GM19023 (cell line): ENCODE results near the gene SHFL.

Source experiments
- ATAC-seq: cut with Tn5 transposase; IDR thresholded peaks from one replicate; pipeline ENCODE4 v1.9.1; 2021; ENCODE audit warnings: mild to moderate bottlenecking, moderate library complexity; ENCODE audit not compliant: unreplicated experiment

Gene SHFL

DNA sequence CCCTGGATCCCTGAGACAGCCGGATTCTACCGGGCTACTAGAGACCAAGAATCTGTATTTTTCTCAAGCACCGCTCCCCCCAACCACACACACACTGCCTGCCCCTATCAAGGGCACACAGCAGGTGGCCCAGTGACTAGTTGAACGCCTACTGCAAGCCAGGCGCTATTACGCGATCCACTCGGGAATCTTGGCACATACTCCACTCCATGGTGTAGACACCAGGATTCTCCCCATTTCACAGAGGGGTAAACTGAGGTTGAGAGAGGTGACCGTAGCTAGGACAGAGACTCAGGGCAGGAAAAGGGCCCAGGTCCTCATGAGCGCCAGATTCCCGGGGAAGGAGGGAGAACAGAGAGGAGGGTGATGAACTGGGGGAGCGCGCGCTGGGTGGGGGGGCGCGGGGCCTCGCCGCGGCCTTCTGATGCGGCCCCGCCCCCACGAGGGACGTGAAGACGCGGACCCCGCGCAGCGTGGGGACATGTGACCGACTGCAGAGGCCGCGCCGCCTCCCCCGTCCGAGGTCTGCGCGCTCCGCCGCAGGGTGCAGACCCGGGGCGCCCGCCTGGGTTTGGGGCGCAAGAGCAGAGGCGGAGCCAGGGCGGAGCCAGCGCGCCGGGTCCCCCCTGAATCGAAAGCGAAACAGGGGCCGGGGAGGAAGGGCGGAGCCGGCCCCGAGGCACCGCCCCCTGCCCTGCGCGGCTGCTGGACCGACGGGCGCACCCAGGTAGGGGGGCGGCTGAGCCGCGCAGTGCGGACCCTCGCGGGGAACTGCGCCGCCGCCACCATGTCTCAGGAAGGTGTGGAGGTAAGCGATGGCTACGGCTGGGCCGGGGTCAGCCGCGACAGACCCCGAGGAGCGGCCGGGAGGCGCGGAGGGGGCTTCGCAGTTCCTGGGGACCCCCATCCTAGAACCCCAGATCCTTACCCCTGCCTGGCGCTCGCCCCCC, at the start of gene SHFL:
TSS of gene SHFL (plus strand) at position 677 of the 950 bp plus-strand sequence. CDS start at position 788, 111 bp downstream.
- ATAC-seq, result peak; percentile 77

DNA sequence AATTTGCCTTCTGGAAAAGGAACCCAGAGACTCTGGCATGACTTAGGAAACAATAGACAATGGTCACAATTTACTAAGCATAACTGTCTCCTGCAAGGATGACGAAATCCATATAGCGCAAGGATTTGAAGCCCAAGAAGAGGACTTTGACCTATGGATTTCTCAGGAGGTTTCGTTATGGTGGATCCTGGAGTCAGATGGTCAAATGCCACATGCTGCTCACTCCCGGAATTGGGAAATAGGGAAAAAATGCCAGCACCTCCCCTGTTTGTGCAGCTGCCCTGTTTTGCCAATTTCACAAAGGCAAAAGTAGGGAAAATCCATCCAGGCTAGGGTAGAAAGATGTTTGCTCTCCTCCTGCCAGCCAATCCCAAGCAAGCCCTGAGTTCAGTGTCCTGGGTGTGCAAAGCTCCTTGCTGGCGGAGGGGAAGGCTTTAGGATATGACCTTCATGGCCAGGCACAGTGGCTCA, 49.5 kb upstream of the SHFL start:
- no peak for ATAC-seq

DNA sequence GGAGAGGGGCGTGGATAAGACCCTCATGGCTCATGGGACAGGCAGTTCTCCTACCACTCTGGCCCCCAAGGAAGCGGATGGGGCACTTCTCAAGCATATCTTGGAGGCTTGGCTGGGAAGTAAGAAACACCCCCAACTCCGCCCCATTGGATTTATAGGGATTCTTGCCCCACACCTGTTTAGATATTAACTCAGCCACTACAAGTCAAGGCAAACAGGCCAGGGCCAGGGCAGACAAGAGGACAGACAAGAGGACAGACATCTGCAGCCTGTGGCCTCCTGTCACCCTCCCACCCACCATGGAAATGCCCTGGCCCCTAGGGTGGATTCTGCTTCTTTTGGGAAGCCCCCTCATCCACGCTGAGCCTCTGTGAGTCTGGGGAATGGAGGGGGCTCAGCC, 48.8 kb upstream of the SHFL start:
- no peak for ATAC-seq

DNA sequence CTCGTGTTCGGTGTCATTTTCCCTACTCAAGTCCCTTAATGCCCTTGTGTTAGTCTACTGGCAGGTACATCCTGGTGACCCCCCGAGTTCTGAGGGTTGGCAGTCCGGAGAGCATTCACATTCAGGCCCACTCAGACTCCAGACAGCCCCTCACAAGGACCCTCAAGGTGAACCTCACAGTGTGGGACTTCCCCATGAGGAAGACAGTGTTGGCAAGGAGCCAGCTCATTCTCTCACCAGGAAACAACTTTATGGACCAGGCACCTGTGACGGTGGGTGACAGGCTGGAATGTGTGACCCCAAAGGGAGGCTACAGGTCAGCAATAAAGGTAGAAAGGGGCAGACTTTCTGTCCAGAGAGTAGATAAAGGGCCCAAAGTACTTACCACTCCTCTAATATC, 48.3 kb upstream of the SHFL start:
- ATAC-seq, result no peak

DNA sequence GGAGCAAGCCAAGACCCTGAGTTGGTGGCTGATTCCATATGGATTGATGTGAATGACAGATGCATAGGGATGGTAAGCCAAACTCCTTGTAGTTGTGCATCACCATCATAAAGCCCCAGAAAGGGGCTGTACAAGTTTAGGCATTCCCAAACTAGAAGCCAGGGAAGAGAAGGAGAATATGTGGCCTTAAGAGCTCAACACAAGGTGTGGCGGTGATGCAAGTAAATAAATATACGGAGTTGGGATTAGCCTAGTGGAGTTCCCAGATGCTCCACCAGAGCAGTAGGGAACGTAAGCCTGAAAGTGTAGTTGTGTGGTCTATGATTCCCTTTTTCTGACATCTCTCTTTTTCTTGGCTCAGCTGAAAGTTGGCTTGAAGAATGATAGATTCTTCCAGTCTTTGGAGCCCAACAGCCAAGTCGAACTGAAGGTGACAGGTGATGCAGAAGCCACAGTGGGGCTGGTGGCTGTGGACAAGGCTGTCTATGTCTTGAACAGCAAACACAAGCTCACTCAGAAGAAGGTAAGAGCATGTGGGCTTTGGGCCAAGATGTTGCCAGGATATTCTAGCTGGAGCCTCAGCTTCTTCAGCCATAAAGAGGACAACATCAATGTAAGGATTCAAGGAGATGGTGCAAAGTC, 42.7 kb upstream of the SHFL start:
- ATAC-seq, result no peak

DNA sequence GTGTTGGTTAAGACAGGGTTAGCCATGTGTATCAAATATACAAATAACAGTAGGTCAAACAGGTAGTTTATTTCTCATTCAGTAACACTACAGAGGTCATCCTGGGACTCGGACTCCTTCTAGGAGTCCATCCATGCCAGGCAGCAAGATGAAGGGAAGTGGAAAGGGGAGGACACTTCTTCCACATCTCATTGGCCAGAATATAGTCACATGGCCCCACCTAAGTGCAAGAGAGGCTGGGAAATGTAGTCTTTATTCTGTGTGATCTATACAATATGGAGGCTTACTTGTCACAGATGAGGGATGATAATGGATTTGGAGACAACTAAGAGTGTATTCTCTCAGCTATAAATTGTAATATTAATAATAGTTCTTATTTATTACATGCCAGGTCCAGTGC, 41.7 kb upstream of the SHFL start:
- ATAC-seq, result no peak

DNA sequence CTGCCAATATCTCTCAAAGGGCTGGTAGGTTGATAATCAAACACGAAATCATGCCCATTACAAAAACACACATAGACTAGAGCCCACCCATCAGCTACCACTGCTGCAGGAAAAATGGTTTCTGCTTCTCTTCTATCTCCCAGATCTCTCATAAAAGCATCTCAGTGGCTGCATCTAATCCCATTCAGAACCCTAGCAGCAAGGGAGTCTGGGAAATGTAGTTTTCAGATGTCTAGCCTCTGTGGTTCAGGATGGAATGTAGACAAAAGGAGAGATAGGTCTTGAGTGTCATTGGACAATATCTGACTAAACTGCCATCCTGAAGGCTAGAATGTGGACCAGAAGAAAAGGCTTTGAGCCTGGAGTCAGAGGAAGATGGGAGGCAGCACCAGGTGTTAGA, 40.7 kb upstream of the SHFL start:
- ATAC-seq, result no peak

DNA sequence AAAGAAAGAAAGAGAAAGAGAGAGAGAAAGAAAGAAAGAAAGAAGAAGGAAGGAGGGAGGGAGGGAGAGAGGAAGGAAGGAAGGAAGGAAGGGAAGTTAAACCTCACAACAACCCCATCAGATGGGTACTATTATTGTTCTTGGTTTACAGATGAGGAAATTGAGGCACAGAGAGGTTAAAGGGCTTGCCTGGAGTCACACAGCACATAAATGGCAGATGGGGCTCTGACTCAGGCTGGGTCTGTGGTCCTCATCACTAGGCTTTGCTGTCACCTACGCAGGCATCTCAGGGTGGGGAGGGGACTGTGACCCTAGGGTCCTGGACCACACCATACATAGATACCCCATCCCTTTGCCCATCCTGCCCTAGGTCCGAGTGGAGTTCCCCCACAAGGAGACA, 36.5 kb upstream of the SHFL start:
- ATAC-seq, result no peak

DNA sequence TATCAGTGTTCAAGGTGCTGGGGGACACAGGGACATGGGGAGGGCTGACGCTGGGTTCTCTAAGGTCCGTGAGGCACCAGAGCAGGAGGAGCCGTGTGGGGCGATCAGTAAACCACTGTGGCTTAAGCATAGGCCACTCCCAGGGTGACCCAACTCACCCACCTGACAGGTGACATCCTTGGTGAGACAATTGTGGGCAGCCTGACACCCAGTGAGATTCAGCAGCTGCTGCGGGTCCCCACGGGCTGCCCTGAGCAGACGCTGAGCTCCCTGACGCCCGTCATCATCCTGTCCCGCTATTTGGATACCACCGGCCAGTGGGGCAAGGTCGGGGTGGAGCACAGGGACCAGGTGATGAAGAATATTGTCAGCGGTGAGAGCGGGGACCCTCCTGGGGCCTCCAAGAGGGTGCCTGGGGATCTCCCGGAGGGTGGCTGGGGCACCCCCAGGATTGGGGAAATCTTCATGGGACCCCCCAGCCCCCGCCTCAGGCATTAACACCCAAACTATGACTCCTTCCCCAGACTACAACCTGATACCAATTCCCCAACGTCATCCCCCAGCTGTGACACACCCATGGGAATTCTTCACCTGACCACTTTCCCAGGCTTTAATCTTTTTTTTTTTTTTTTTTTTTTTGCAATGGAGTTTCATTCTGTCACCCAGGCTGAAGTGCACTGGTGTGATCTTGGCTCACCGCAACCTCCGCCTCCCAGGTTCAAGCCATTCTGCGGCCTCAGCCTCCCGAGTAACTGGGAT, 33.3 kb upstream of the SHFL start:
- ATAC-seq, result no peak

DNA sequence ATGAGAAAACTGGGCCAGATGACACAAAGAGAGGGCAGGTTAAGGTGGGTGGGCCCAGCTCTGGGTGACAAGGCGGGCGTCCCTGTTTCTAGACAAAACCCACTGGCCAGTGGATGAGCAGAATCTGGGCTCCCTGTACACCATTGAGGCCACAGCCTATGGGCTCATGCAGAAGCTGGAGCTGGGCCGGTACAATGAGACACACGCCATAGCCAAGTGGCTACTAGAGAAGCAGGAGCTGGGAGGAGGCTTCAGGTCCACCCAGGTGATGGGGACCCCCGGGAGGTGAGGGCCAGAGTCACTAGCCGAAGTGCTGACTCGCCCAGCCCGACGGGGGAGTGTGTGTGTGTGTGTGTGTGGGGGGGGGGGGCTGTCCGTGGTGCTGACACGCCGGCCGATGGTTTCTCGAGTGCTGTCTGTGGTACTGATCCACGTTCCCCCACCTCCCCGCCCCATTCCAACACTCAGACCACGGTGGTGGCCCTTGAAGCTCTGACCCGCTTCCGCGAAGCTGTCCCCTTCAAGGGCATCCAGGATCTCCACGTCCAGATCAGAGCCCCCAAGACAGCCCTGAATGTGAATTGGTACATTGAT, 24.3 kb upstream of the SHFL start:
- no peak for ATAC-seq

DNA sequence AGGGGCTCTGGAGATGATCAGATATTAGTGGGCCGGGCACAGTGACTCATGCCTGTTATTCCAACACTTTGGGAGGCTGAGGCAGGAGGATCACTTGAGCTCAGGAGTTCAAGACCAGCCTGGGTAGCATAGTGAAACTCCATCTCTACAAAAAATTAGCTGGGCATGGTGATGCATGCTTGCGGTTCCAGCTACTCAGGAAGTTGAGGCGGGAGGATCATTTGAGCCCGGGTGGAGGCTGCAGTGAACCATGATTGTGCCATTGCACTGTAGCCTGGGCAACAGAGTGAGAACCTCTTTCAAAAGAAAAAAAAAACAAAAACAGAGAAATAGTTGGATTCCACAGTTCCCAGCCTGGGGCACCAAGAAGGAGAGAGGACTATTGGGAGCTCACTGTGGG, 17.9 kb upstream of the SHFL start:
- no peak for ATAC-seq

DNA sequence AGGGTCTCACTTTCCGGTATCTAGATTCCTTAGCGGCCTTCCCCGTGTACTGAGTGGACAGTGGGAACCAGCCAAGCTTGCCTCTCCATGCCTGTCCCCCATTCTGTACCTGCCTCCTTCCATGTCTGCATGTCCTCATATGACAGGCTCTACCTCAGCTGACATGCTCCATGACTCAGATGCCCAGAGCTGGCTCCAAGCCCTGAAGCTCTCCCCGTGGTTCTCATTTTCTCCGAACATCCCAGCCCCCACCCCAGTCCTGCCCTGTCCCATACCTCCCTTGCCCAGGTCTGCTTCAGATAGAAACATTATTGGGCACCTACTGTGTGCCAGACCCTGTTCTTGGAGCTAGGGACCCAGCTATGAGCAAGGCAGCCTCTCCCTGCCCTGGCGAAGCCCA, 17.1 kb upstream of the SHFL start:
- ATAC-seq, result no peak

DNA sequence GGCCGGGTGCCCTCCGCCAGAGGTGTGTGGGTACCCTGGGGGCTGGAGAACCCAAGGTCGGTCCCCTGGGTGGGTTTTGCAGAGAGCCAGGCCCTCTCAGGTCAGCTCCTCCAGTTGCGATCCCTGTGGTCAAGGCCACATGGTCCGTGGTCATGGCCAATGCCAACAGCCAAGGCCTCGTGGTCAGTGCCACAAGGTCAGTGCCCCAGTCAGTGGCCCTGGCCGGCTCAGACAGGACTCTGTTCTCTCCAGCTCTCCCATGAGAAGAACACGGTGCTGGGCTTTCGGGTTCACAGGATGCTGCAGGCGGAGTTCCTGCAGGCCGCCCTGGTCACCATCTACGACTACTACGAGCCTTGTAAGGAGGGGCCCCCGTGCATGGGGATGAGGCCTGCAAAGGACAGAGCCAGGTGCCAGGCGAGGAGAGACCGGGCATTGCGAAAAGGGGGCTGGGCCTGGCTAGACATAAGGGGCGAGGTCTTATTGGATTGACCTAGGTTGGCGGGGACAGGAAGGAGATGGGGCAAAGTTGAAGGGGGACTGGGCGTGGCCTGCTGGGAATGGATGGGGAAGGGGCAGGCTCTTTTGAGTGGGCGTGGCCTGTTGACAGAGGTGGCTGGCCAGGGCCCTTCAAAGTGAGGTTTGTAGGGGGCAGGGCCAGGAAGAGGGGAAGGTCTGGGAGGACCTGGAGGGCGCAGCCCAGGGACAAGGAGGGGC, 15.2 kb upstream of the SHFL start:
- ATAC-seq, result no peak

DNA sequence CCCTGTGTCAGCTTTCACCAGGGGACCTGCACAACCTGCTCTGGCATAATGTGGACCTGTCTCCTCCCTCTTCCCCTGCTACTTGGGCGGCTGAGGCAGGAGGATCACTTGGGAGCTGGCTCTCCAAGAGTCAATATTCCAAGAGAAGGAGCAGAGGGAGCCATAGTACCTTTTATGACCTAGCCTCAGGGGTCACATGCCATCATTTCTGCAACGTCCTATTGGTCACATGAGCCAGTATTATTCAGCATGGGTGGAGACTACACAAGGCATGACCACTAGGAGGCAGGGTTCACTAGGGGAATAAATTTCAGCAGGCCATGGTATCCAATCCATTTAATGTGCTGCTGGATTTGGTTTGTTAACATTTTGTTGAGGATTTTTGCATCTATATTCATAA, 12.0 kb upstream of the SHFL start:
- ATAC-seq, result no peak

DNA sequence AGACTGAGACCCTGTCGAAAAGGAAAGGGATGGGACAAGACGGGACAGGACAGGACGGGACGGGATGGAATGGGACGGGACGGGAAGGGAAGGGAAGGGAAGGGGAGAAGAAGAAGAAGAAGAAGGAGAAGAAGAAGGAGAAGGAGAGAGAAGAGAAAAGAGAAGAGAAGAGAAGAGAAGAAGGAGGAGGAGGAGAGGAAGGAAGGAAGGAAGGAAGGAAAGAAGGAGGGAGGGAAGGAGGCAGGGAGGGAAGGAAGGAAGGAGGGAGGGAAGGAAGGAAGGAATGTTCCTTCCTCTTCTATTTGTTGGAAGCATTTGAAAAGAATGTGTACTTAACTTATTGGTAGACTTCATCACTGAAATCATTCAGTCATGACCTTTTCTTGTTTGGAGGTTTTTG, 9.6 kb upstream of the SHFL start:
- ATAC-seq, result no peak

DNA sequence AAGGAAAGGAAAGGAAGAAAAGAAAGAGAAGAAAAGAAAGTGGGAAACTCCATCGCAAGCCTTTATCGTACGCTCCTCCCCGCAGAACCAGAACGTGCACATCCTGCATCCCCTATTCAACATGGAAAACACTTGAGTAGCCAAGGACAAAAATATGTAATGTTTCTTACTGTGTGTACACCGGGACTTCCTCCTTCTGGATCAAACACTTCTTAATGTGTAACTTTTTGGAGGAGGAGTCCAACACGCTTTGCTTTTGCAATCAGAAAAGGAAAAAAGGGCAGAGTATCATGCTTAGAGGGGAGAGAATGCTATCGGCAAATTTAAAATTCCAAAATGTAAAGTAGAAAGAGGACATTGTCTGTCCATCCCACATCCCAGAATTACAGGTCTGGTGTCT, 7.8 kb upstream of the SHFL start:
- no peak for ATAC-seq

DNA sequence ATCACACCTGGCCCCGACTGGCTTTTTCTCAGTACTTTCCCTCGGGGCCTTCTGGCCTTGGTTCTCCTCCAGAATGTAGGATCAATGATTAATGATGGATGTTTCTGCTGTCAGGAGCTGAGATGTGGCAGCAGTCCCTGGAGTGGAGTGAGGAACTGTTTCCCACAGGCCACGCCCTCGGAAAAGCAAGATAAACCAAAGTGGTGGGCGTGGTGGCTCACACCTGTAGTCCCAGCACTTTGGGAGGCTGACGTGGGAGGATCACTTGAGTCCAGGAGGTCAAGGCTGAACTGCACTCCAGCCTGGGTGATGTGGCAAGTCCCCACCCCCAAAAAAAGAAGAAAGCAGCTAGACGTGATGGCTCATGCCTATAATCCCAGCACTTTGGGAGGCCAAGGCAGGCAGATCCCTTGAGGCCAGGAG, 7.1 kb upstream of the SHFL start:
- ATAC-seq, result no peak

DNA sequence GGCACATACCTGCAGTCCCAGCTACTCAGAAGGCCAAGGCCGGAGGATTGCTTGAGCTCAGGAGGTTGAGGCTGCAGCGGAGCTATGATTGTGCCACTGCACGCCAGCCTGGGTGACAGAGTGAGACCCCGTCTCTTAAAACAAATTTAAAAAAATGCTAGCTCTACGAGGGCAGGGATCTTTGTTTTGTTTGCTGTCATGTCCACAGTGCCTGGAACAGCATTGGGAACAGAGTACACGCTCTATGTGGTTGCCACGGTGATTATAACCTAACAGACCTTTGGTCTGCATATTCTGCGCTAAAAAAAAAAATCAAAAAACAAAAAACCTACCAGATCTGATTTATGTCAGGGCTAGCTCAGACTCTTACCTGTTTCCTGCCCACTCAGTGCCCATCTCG, 2.2 kb upstream of the SHFL start:
- ATAC-seq, result no peak

DNA sequence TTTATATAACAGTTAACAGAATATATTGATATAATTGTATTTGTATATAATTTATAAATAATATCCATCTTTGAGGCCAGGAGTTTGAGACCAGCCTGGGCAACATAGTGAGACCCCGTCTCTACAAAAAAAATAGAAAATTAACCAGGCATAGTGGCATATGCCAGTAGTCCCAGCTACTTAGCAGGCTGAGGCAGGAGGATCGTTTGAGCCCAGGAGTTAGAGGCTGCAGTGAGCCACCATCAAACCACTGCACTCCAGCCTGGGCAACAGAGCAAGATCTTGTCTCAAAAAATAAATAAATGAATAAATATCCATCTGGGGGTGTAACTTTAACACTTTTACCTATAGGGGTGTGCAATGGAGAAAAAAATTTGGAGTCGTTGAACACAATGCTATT, 1.3 kb upstream of the SHFL start:
- ATAC-seq, result no peak

DNA sequence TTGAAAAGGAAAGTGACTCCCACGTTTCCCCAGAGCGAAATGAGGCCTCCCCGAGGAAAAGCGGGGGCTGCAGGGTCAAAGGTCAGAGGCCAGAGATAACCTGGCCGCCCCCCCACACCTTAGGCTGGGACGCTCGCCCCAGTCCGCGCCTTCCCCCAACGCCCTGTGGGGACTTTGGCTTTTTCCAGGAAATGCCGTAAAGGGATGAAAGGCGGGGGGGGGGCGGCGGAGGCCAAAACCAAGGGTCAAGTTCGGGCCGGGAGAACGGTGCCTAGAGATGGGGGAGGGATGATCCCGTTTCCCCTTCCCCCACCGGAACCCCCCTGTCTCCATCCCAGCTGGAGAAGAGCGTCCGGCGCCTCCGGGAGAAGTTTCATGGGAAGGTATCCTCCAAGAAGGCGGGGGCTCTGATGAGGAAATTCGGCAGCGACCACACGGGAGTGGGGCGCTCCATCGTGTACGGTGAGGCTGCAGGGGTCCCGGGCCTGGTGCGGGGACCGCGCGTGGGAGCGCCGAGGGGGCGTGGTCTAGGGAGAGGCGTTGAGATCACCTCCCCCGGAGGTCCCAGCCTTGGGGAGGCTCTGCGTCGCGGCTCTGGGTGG, 575 bp downstream of the SHFL start:
- ATAC-seq, result peak; percentile 15
